ENCODE data around the gene WDR33.
A peak's percentile ranks its signal among the peaks of the same experiment; 100 is the strongest.

The WDR33 gene

DNA sequence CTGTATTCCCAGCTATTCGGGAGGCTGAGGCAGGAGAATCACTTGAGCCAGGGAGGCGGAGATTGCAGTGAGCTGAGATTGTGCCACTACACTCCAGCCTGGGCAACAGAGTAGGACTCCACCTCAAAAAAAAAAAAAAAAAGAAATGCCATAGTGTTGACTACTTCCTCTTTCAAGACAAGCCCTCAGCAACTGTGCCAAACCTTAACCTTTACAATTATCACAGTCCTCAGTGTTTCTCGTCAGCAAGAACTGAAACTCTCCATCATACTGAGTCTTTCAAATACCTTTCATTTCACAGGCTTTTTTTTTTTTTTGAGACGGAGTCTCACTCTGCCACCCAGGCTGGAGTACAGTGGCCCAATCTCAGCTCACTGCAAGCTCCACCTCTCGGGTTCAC lies 61.4 kb downstream of the WDR33 start:
- peak; percentile 58 for ATAC-seq

DNA sequence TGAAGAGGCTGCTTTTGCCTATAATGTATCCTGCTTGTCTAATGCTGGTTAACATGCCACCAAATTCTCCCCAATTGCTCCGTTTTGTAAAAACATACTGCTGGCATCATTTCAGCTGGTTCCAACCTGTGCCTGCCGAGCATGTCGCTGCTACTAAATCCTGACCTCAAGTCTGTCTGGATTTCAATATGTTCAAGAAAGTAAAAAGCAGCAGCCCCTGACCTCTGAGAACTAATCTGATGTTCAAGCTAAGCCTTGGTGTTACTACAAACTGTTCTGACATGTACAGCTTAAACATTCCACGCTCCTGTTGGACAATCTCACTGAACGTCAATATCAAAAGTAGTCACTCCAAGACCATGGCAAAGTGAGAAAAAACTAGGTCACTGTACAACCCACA lies 63.4 kb downstream of the WDR33 start:
- no peak for ATAC-seq
- TF ChIP-seq OSR1 (CRISPR knock-in tag; IDR thresholded peaks at IDR 0.05) (no peak), TOX (CRISPR knock-in tag; IDR thresholded peaks at IDR 0.05; ENCODE audit: borderline replicate concordance) (no peak), ZNF70 (CRISPR knock-in tag; IDR thresholded peaks at IDR 0.05) (no peak), ZFP3 (CRISPR knock-in tag; IDR thresholded peaks at IDR 0.05) (no peak), ZFP30 (CRISPR knock-in tag; IDR thresholded peaks at IDR 0.05) (no peak), SNAI2 (CRISPR knock-in tag; IDR thresholded peaks at IDR 0.05) (no peak), BACH2 (CRISPR knock-in tag; IDR thresholded peaks at IDR 0.05; ENCODE audit: borderline replicate concordance) (no peak), ISL1 (CRISPR knock-in tag; IDR thresholded peaks at IDR 0.05) (no peak), ZNF565 (CRISPR knock-in tag; conservative IDR thresholded peaks at IDR 0.05; ENCODE audit: low read depth) (no peak), RARB (CRISPR knock-in tag; IDR thresholded peaks at IDR 0.05) (no peak), ARNTL (CRISPR knock-in tag; IDR thresholded peaks at IDR 0.05; ENCODE audit: borderline replicate concordance, low read depth) (no peak)
- TF ChIP-seq, protein P1, sequence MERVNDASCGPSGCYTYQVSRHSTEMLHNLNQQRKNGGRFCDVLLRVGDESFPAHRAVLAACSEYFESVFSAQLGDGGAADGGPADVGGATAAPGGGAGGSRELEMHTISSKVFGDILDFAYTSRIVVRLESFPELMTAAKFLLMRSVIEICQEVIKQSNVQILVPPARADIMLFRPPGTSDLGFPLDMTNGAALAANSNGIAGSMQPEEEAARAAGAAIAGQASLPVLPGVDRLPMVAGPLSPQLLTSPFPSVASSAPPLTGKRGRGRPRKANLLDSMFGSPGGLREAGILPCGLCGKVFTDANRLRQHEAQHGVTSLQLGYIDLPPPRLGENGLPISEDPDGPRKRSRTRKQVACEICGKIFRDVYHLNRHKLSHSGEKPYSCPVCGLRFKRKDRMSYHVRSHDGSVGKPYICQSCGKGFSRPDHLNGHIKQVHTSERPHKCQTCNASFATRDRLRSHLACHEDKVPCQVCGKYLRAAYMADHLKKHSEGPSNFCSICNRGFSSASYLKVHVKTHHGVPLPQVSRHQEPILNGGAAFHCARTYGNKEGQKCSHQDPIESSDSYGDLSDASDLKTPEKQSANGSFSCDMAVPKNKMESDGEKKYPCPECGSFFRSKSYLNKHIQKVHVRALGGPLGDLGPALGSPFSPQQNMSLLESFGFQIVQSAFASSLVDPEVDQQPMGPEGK (CRISPR knock-in tag; IDR thresholded peaks at IDR 0.05; ENCODE audit: borderline replicate concordance), result no peak
- TF ChIP-seq, protein P2, sequence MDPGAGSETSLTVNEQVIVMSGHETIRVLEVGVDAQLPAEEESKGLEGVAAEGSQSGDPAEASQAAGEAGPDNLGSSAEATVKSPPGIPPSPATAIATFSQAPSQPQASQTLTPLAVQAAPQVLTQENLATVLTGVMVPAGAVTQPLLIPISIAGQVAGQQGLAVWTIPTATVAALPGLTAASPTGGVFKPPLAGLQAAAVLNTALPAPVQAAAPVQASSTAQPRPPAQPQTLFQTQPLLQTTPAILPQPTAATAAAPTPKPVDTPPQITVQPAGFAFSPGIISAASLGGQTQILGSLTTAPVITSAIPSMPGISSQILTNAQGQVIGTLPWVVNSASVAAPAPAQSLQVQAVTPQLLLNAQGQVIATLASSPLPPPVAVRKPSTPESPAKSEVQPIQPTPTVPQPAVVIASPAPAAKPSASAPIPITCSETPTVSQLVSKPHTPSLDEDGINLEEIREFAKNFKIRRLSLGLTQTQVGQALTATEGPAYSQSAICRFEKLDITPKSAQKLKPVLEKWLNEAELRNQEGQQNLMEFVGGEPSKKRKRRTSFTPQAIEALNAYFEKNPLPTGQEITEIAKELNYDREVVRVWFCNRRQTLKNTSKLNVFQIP (CRISPR knock-in tag; IDR thresholded peaks at IDR 0.05; ENCODE audit: borderline replicate concordance, low read depth), result no peak

DNA sequence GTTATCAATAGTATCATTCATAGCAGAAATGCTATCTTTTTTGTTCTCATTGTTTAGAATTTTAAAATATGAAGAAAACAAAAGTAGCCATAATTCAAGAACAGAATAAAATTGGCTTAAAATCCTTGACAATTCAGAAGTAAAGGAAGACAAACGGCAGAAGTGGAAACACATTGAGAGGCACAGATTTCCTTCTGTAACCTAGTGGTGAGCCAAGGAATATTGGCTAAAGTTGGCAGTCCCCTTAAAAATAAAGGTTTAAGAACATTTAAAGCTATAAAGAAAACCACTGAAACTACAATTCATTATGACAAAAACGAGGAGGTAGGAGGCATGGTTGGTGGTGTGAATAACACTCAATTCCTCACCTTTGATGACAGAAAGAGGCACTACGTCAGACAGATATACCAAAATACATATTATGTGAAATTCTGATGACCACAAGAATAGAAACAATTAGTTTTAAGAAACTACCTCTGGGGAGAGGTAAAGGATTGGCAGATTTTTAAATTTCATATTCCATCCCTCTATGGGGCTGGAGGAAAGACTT lies 67.4 kb downstream of the WDR33 start:
- ATAC-seq, result no peak
- TF ChIP-seq, protein P3, sequence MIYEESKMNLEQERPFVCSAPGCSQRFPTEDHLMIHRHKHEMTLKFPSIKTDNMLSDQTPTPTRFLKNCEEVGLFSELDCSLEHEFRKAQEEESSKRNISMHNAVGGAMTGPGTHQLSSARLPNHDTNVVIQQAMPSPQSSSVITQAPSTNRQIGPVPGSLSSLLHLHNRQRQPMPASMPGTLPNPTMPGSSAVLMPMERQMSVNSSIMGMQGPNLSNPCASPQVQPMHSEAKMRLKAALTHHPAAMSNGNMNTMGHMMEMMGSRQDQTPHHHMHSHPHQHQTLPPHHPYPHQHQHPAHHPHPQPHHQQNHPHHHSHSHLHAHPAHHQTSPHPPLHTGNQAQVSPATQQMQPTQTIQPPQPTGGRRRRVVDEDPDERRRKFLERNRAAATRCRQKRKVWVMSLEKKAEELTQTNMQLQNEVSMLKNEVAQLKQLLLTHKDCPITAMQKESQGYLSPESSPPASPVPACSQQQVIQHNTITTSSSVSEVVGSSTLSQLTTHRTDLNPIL (CRISPR knock-in tag; IDR thresholded peaks at IDR 0.05; ENCODE audit: low read depth), result no peak
- TF ChIP-seq, protein P1 (CRISPR knock-in tag; IDR thresholded peaks at IDR 0.05; ENCODE audit: borderline replicate concordance), result no peak
- TF ChIP-seq CSDC2 (CRISPR knock-in tag; IDR thresholded peaks at IDR 0.05) (no peak), TOX (CRISPR knock-in tag; IDR thresholded peaks at IDR 0.05; ENCODE audit: borderline replicate concordance) (no peak)

DNA sequence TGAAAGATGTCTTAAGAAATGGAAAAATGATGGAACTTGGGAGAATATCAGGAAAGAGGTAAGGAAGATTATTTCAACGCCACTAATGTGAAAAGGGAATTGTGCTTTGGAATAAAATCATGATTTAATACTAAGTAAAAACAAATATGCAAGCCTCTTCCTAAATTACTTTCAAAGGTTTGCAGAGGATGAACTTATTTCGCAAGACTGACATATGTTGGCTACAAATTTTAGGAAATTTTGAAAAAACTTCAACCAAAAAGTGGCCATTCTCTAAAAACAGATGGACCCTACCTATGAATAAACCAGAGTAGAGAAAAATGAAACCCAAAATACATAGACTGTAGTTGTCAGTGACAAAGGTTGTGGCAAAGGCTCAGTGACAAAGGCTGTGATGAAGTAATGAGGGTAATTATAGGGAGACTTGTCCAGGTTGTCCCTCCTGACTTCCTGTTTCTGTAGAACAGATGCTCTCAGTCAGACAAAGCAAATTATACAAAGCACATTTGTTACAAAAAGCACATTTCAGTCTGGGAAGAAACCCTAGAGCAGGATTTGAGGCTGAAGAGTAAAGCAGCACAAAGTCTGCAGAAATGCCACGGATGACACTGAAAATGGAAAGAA lies 70.2 kb downstream of the WDR33 start:
- TF ChIP-seq ZFP3 (CRISPR knock-in tag; IDR thresholded peaks at IDR 0.05), result no peak
- TF ChIP-seq OSR1 (CRISPR knock-in tag; IDR thresholded peaks at IDR 0.05), result no peak
- ATAC-seq, result no peak

DNA sequence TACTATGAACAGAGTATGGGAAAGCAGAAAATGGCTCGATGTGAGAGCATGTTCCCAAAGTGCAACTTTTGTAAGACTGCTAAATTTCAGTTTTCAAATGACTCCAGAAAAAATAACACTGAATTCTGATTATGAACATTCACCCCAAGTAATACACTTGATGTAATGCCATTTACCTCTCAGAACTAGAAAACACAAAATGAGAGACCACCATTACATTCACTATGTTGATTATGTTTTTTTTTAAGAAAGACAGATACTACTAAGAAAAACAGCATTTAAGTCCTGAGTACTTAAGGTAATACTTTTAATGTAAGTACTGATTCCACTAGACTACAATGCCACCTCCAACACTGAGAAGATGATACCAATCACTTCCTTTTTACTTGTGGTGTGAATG lies 71.2 kb downstream of the WDR33 start:
- no peak for ATAC-seq
- no peak for TF ChIP-seq ZC3H10 (CRISPR knock-in tag; IDR thresholded peaks at IDR 0.05)
- TF ChIP-seq ARNTL (CRISPR knock-in tag; IDR thresholded peaks at IDR 0.05; ENCODE audit: borderline replicate concordance, low read depth), result no peak
- TF ChIP-seq, protein P1 (CRISPR knock-in tag; IDR thresholded peaks at IDR 0.05; ENCODE audit: borderline replicate concordance), result no peak
- TF ChIP-seq, protein P4, sequence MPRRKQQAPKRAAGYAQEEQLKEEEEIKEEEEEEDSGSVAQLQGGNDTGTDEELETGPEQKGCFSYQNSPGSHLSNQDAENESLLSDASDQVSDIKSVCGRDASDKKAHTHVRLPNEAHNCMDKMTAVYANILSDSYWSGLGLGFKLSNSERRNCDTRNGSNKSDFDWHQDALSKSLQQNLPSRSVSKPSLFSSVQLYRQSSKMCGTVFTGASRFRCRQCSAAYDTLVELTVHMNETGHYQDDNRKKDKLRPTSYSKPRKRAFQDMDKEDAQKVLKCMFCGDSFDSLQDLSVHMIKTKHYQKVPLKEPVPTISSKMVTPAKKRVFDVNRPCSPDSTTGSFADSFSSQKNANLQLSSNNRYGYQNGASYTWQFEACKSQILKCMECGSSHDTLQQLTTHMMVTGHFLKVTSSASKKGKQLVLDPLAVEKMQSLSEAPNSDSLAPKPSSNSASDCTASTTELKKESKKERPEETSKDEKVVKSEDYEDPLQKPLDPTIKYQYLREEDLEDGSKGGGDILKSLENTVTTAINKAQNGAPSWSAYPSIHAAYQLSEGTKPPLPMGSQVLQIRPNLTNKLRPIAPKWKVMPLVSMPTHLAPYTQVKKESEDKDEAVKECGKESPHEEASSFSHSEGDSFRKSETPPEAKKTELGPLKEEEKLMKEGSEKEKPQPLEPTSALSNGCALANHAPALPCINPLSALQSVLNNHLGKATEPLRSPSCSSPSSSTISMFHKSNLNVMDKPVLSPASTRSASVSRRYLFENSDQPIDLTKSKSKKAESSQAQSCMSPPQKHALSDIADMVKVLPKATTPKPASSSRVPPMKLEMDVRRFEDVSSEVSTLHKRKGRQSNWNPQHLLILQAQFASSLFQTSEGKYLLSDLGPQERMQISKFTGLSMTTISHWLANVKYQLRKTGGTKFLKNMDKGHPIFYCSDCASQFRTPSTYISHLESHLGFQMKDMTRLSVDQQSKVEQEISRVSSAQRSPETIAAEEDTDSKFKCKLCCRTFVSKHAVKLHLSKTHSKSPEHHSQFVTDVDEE (CRISPR knock-in tag; IDR thresholded peaks at IDR 0.05), result no peak
- no peak for TF ChIP-seq ZNF70 (CRISPR knock-in tag; IDR thresholded peaks at IDR 0.05)
- TF ChIP-seq, protein P5, sequence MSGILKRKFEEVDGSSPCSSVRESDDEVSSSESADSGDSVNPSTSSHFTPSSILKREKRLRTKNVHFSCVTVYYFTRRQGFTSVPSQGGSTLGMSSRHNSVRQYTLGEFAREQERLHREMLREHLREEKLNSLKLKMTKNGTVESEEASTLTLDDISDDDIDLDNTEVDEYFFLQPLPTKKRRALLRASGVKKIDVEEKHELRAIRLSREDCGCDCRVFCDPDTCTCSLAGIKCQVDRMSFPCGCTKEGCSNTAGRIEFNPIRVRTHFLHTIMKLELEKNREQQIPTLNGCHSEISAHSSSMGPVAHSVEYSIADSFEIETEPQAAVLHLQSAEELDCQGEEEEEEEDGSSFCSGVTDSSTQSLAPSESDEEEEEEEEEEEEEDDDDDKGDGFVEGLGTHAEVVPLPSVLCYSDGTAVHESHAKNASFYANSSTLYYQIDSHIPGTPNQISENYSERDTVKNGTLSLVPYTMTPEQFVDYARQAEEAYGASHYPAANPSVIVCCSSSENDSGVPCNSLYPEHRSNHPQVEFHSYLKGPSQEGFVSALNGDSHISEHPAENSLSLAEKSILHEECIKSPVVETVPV (CRISPR knock-in tag; IDR thresholded peaks at IDR 0.05), result no peak
- TF ChIP-seq TOX (CRISPR knock-in tag; IDR thresholded peaks at IDR 0.05; ENCODE audit: borderline replicate concordance), result no peak

Data from SK-N-SH treated with all-trans-retinoic acid at 6 μM for 48 hours (cell line).